Measurements from ENCODE around the gene GPR135. TPM values are rescaled to one million over a fixed set of nuclear protein-coding genes. Genes with fewer than 3 reads are reported as not detected.
A peak's percentile ranks its signal among the peaks of the same experiment; 100 is the strongest.

Gene GPR135
- total RNA-seq, 1 experiment from 2014 or later: 5.5 TPM

DNA sequence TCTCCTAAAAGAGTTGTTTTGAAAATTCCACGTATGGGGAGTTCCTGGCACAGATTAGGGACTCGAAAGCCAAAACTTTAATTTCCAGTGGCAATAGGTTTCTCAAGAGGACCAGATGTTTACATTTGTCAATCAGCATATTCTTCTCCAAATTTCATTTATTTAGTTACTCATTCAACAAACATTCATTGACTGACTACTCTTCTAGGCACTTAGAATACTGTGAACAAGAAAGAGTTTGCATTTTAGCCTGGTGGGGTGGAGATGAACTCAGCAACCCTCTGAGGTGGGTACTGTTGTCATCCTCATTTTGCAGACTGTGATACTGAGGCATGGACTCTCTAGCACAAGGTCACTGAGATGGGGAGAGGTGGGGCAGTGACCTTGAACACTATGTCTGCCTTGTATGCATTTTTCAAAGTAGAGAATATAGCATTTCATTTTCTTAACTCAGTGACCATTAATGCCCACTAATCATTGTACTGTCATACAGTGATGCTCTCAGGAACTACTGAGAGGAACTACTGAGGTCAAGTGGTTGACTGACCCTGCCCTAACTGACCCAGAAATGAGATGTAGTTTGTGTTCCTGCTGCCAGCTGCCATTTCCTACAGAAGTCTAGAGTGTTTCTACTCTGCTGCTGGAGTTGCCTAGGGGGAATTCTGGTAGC lies 16.8 kb upstream of the GPR135 start:
- DNase-seq: no peak
- TF ChIP-seq, protein P1, sequence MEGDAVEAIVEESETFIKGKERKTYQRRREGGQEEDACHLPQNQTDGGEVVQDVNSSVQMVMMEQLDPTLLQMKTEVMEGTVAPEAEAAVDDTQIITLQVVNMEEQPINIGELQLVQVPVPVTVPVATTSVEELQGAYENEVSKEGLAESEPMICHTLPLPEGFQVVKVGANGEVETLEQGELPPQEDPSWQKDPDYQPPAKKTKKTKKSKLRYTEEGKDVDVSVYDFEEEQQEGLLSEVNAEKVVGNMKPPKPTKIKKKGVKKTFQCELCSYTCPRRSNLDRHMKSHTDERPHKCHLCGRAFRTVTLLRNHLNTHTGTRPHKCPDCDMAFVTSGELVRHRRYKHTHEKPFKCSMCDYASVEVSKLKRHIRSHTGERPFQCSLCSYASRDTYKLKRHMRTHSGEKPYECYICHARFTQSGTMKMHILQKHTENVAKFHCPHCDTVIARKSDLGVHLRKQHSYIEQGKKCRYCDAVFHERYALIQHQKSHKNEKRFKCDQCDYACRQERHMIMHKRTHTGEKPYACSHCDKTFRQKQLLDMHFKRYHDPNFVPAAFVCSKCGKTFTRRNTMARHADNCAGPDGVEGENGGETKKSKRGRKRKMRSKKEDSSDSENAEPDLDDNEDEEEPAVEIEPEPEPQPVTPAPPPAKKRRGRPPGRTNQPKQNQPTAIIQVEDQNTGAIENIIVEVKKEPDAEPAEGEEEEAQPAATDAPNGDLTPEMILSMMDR (IDR thresholded peaks at IDR 0.05; ENCODE audit: unreplicated experiment): no peak
- H3K4me1 Mint-ChIP-seq (ENCODE audit: low read depth, unreplicated experiment): peaks cover 27% of the 10 kb centered on the region
- H3K27ac Mint-ChIP-seq (ENCODE audit: unreplicated experiment): peak overlapping the region; percentile 80
- H3K36me3 Mint-ChIP-seq (ENCODE audit: insufficient read depth, unreplicated experiment): peaks cover 37% of the 10 kb centered on the region
- H3K4me3 Mint-ChIP-seq (ENCODE audit: low read depth, unreplicated experiment): peak overlapping the region; percentile 80
- no peaks in the 10 kb centered on the region for H3K9me3 Mint-ChIP-seq (ENCODE audit: low read depth, unreplicated experiment)
- intact Hi-C loops (cut with micrococcal nuclease; ENCODE audit: unreplicated experiment): no loop called here
- no peaks in the 10 kb centered on the region for H3K27me3 Mint-ChIP-seq (ENCODE audit: unreplicated experiment)
- CTCF ChIA-PET: no interaction called here
- no TSS peak for BruUV-seq (replicated peaks)

DNA sequence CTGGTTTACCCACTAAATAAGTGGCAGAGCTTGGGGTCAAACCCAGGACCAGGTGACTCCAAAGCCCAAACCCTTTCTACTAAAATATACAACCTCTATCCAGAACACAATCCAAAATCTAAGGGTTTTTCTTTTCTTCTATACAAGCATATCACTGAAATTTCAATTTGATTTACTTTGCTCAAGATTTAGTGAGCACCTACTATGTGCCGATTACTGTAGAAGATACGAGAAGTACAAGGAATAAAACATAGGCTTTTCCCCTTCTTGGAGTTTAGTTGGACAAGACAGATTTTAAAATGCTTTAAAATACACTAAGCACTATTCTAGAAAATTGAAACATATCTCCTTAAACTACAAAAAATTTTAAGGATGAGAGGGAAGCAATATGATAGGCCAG lies 16.2 kb upstream of the GPR135 start:
- Mint-ChIP-seq H3K36me3 (ENCODE audit: insufficient read depth, unreplicated experiment) (peaks cover 40% of the 10 kb centered on the region), H3K9me3 (ENCODE audit: low read depth, unreplicated experiment) (no peaks in the 10 kb centered on the region), H3K4me1 (ENCODE audit: low read depth, unreplicated experiment) (peaks cover 27% of the 10 kb centered on the region), H3K4me3 (ENCODE audit: low read depth, unreplicated experiment) (no peak overlapping the region), H3K27me3 (ENCODE audit: unreplicated experiment) (no peaks in the 10 kb centered on the region), H3K27ac (ENCODE audit: unreplicated experiment) (no peak overlapping the region)
- DNase-seq: no peak
- CTCF ChIA-PET: no interaction called here
- TF ChIP-seq, protein P1 (IDR thresholded peaks at IDR 0.05; ENCODE audit: unreplicated experiment): no peak
- BruUV-seq (replicated peaks): no TSS peak
- intact Hi-C loops (cut with micrococcal nuclease; ENCODE audit: unreplicated experiment): no loop called here

DNA sequence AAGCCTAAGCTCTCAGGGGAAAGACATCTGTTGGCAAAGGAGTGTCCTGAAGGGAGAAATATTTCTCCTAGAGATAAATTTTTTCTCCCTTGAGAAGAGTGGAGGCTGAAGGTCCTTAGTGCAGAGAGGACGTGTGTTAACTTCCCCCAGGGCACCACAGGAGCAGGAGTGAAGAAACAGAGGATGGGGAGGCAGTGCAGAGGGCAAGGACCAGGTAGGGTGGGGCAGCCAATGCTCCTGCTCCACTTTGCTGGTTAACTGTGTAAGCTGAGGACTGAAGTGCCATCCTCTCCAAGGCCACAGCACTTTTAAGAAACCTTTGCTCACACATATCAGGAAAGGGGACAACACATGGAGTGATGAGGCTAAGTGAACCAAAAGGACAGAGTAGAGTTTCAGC lies 15.0 kb upstream of the GPR135 start:
- H3K27ac Mint-ChIP-seq (ENCODE audit: unreplicated experiment): no peak overlapping the region
- no peak for DNase-seq
- intact Hi-C loops (cut with micrococcal nuclease; ENCODE audit: unreplicated experiment): no loop called here

DNA sequence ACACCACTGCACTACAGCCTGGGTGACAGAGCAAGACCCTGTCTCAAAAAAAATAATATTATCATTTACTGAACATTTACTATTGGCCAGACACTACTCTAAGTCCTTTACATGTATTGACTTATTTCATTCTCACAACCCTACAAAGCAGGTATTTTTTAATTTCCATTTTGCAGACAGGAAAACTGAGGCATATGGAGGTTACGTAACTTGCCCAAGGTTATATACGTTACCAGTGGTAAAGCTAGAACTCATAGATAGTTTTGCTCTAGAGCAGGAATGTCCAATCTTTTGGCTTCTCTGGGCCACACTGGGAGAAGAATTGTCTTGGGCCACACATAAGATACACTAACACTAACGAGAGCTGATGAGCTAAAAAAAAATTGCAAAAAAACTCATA lies 13.4 kb upstream of the GPR135 start:
- no peak overlapping the region for H3K27ac Mint-ChIP-seq (ENCODE audit: unreplicated experiment)
- TF ChIP-seq, protein P1 (IDR thresholded peaks at IDR 0.05; ENCODE audit: unreplicated experiment): no peak
- CTCF ChIA-PET: no interaction called here
- BruUV-seq (replicated peaks): no TSS peak
- peaks cover 20% of the 10 kb centered on the region for H3K36me3 Mint-ChIP-seq (ENCODE audit: insufficient read depth, unreplicated experiment)
- no peaks in the 10 kb centered on the region for H3K9me3 Mint-ChIP-seq (ENCODE audit: low read depth, unreplicated experiment)
- H3K4me1 Mint-ChIP-seq (ENCODE audit: low read depth, unreplicated experiment): peaks cover 27% of the 10 kb centered on the region
- intact Hi-C loops (cut with micrococcal nuclease; ENCODE audit: unreplicated experiment): no loop called here
- no peaks in the 10 kb centered on the region for H3K27me3 Mint-ChIP-seq (ENCODE audit: unreplicated experiment)
- no peak for DNase-seq
- no peak overlapping the region for H3K4me3 Mint-ChIP-seq (ENCODE audit: low read depth, unreplicated experiment)

More for the DNA sequence above, 15.0 kb upstream of the GPR135 start:
- CTCF ChIA-PET: no interaction called here
- no peaks in the 10 kb centered on the region for H3K27me3 Mint-ChIP-seq (ENCODE audit: unreplicated experiment)
- TF ChIP-seq, protein P1 (IDR thresholded peaks at IDR 0.05; ENCODE audit: unreplicated experiment): no peak
- no peak overlapping the region for H3K4me3 Mint-ChIP-seq (ENCODE audit: low read depth, unreplicated experiment)
- no peaks in the 10 kb centered on the region for H3K9me3 Mint-ChIP-seq (ENCODE audit: low read depth, unreplicated experiment)
- peaks cover 35% of the 10 kb centered on the region for H3K36me3 Mint-ChIP-seq (ENCODE audit: insufficient read depth, unreplicated experiment)
- peaks cover 27% of the 10 kb centered on the region for H3K4me1 Mint-ChIP-seq (ENCODE audit: low read depth, unreplicated experiment)
- BruUV-seq (replicated peaks): no TSS peak

All from Calu3 (cell line).